CD14-positive monocyte (primary cell): ENCODE measurements around the gene FUT1. TPM values are rescaled to one million over a fixed set of nuclear protein-coding genes. Genes with fewer than 3 reads are reported as not detected.

Experiments
- DNase-seq, 3 donors: peaks; one replicate each; pipeline ENCODE4 v3.0.0-alpha.2; 2011 to 2022
- H2AFZ ChIP-seq: 2 replicates; pipeline ENCODE4 v1.6.0; 2012; ENCODE audit warnings: mild to moderate bottlenecking, low read depth, low read length, inconsistent platforms; ENCODE audit not compliant: insufficient read depth, poor library complexity, severe bottlenecking
- H3K27ac ChIP-seq, 2 donors: 1 replicate in 1 of 2; 2 replicates in 1 of 2; pipeline ENCODE4 v1.5.1; 2012 to 2013; ENCODE audit warnings: low read length in 2 of 2, control low read depth in 1 of 2, inconsistent platforms in 1 of 2, low read depth in 1 of 2, mild to moderate bottlenecking in 1 of 2
- H3K27me3 ChIP-seq, 2 donors: one replicate each; pipeline versions ENCODE4 v1.6.0 to v1.6.1; 2011 to 2013; ENCODE audit warnings: low read length in 2 of 2; ENCODE audit not compliant: control insufficient read depth in 2 of 2, insufficient read depth in 2 of 2
- H3K36me3 ChIP-seq, 2 donors: replicated peaks in 1 of 2; 1 replicate in 1 of 2; 2 replicates in 1 of 2; pipeline versions ENCODE4 v1.5.1 to v1.6.1; 2012 to 2013; ENCODE audit warnings: low read length in 2 of 2, control low read depth in 1 of 2, inconsistent platforms in 1 of 2, mild to moderate bottlenecking in 1 of 2; ENCODE audit not compliant: insufficient read depth in 2 of 2, control insufficient read depth in 1 of 2
- H3K4me1 ChIP-seq, 2 donors: 1 replicate in 1 of 2; 2 replicates in 1 of 2; pipeline versions ENCODE4 v1.5.1 to v1.6.1; 2012 to 2013; ENCODE audit warnings: low read length in 2 of 2, control low read depth in 1 of 2, inconsistent platforms in 1 of 2, mild to moderate bottlenecking in 1 of 2, moderate library complexity in 1 of 2; ENCODE audit not compliant: insufficient read depth in 2 of 2, control insufficient read depth in 1 of 2
- H3K4me2 ChIP-seq: replicated peaks from 2 replicates; pipeline ENCODE3; 2012; ENCODE audit warnings: low read length, moderate library complexity, mild to moderate bottlenecking; ENCODE audit not compliant: poor library complexity, severe bottlenecking; ENCODE audit errors: extremely low read depth
- H3K4me3 ChIP-seq, 3 experiments: fragments of 200-600 bp in 1 of 3; sonication (generic) in 1 of 3; replicated peaks in 1 of 3; 1 replicate in 2 of 3; 2 replicates in 1 of 3; pipeline ENCODE4 v1.5.1; 2011 to 2013; ENCODE audit warnings: low read length in 3 of 3, mild to moderate bottlenecking in 3 of 3, control low read depth in 2 of 3, low read depth in 2 of 3, inconsistent platforms in 1 of 3, moderate library complexity in 1 of 3
- H3K79me2 ChIP-seq: 2 replicates; pipeline ENCODE4 v1.6.0; 2012; ENCODE audit warnings: mild to moderate bottlenecking, control low read depth, inconsistent platforms, low read length, moderate library complexity; ENCODE audit not compliant: insufficient read depth
- H3K9ac ChIP-seq: 2 replicates; pipeline ENCODE4 v1.6.0; 2017; ENCODE audit warnings: low read length, mild to moderate bottlenecking; ENCODE audit not compliant: insufficient read depth, poor library complexity, severe bottlenecking
- H3K9me3 ChIP-seq, 2 donors: replicated peaks in 1 of 2; 1 replicate in 1 of 2; 2 replicates in 1 of 2; pipeline versions ENCODE4 v1.5.1 to v1.6.1; 2012 to 2013; ENCODE audit warnings: low read length in 2 of 2, control low read depth in 1 of 2; ENCODE audit not compliant: control insufficient read depth in 1 of 2, insufficient read depth in 1 of 2
- H4K20me1 ChIP-seq: 2 replicates; pipeline ENCODE4 v1.6.0; 2012; ENCODE audit warnings: mild to moderate bottlenecking, low read length, control low read depth, moderate library complexity; ENCODE audit not compliant: insufficient read depth
- H3K27ac Mint-ChIP-seq, 7 donors: one replicate each; pipeline ENCODE4 v1.8.0; 2020; ENCODE audit warnings: mild to moderate bottlenecking in 7 of 7, mixed read lengths in 7 of 7, moderate library complexity in 6 of 7, inconsistent platforms in 2 of 7
- H3K27me3 Mint-ChIP-seq, 3 donors: one replicate each; pipeline ENCODE4 v1.8.0; 2021 to 2022; ENCODE audit warnings: low read depth in 3 of 3, mild to moderate bottlenecking in 3 of 3, mixed read lengths in 3 of 3, moderate library complexity in 3 of 3, inconsistent platforms in 1 of 3
- H3K36me3 Mint-ChIP-seq, 2 donors: one replicate each; pipeline ENCODE4 v1.8.0; 2020; ENCODE audit warnings: mixed read lengths in 2 of 2, inconsistent platforms in 1 of 2, mild to moderate bottlenecking in 1 of 2
- H3K4me1 Mint-ChIP-seq: one replicate; pipeline ENCODE4 v1.8.0; 2020; ENCODE audit warnings: mild to moderate bottlenecking, mixed read lengths
- H3K4me3 Mint-ChIP-seq, 2 donors: one replicate each; pipeline ENCODE4 v1.8.0; 2020; ENCODE audit warnings: mild to moderate bottlenecking in 2 of 2, mixed read lengths in 2 of 2, moderate library complexity in 1 of 2
- H3K9me3 Mint-ChIP-seq, 7 donors: one replicate each; pipeline ENCODE4 v1.8.0; 2020 to 2022; ENCODE audit warnings: mixed read lengths in 7 of 7, mild to moderate bottlenecking in 6 of 7, moderate library complexity in 6 of 7, inconsistent platforms in 2 of 7
- CTCF ChIP-seq: fragments of 200-600 bp; IDR thresholded peaks from one replicate; pipeline ENCODE4 v1.8.0; 2022; ENCODE audit warnings: antibody characterized with exemption, mild to moderate bottlenecking
- WGBS: methylation state at CpG from one replicate; pipeline ENCODE4 v1.1.5; 2013; ENCODE audit warnings: missing lambda C conversion rate; ENCODE audit not compliant: insufficient coverage; 5-methylcytosine and 5-hydroxymethylcytosine counted together
- intact Hi-C, 2 donors: fragments of 100-400 bp; cut with micrococcal nuclease; formaldehyde crosslinking; loops; one replicate each; pipeline versions ENCODE4 v1.15.0 to v1.15.1; 2023
- polyA plus RNA-seq, 3 donors: library from polyadenylated mRNA; depleted of rRNA in 1 of 3; unstranded in 2 of 3; stranded (reverse) in 1 of 3; fragments of 300-500 nt in 2 of 3; fragments of >200 nt in 1 of 3; fragmentation: Illumina TruSeq in 2 of 3; gene quantifications; 1 replicate in 2 of 3; 2 replicates in 1 of 3; pipeline ENCODE4 v1.2.3, GENCODE V29; 2012 to 2021

Gene FUT1
- polyA plus RNA-seq, 3 donors: 0.03 TPM; not detected in 2

DNA sequence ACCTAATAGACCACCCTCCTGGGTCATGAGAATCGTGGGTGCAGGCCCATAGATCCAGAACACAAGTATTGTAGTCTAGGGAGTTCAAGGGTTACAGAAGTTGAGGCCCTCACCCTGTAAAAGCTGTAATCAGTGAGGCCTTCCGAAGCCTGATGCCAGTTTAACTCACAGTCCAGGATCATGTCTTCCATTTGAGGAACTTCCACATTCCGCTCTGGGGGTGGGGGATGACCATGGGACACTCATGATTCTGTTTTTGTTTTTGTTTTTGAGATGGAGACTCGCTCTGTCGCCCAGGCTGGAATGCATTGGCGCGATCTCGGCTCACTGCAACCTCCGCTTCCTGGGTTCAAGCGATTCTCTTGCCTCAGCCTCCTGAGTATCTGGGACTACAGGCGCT lies 10.3 kb downstream of the FUT1 start:
- Histone ChIP-seq H3K9me3 (peaks cover 16 to 22% of the 10 kb centered on the region in 2 donors), H3K36me3 (no peaks in the 10 kb centered on the region), H2AFZ (no peak overlapping the region), H4K20me1 (no peaks in the 10 kb centered on the region), H3K4me3 (no peak overlapping the region), H3K9ac (no peak overlapping the region), H3K79me2 (no peaks in the 10 kb centered on the region), H3K4me1 (peaks cover 15 to 35% of the 10 kb centered on the region in 2 donors), H3K27me3 (peaks cover 17 to 44% of the 10 kb centered on the region in 2 donors), H3K4me2 (no peak overlapping the region), H3K27ac (no peak overlapping the region)
- Mint-ChIP-seq H3K36me3 (peaks cover 0 to 5% of the 10 kb centered on the region in 2 donors), H3K27ac (peak overlapping the region in 1 of 7 donors; percentile 57), H3K4me1 (peaks cover 29% of the 10 kb centered on the region), H3K4me3 (no peak overlapping the region), H3K9me3 (peaks cover 10 to 32% (median 23%) of the 10 kb centered on the region in 7 donors), H3K27me3 (peaks cover 41 to 73% (median 58%) of the 10 kb centered on the region in 3 donors)
- TF ChIP-seq CTCF: no peak
- no CpG with 5 or more reads among the region's 11 CpGs for WGBS
- intact Hi-C loops: no loop called here
- DNase-seq: no peak

DNA sequence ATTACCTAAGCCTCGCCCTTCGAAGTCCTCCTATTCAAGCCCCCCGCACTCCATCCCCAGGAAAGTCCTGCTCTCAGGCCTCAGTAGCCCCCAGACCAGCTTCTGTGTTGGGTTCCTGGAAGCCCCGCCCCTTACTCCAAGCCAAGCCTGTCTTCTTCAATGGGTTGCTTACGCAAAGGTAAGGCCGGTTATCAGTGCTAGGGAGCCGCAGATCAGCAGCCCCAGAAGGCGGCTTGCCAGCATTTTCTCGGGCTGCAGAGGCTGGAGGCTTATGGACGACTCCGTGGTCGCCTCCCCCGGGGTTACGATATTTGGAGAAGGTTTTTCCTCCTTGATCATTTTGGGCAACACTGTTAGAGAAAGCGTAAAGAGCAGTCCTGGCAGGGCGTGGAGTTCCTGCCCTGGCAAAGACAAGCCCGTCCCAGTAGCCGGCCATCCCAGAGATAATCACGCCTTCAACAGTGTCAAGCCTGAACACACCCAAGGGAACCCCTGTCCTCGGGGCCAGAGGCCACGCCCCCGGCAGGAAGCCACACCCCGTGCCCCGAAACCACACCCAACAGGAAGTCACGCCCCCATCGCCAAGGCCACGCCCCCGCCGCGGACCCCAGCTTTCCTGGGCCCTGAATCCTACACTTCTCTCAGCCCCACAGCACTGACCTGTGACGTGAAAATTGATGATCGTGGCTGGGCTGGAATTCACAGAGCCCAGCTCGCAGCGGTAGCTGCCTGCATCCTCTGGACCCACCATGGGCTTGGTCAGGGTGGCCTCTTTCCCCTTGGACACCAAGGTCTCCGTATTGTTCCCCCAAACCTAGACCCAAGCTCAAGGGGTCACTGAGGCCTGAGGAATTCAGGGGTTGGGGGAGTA lies 11.1 kb downstream of the FUT1 start:
- H3K27ac Mint-ChIP-seq: peak overlapping the region in 2 of 7 donors; percentile 36 to 57
- no peak overlapping the region for H2AFZ ChIP-seq
- 47% methylated on average over 33 of the region's 35 CpGs for WGBS

More for the DNA sequence above, 11.1 kb downstream of the FUT1 start:
- H3K27me3 ChIP-seq: peaks cover 17 to 40% of the 10 kb centered on the region in 2 donors
- H3K9ac ChIP-seq: no peak overlapping the region
- no peaks in the 10 kb centered on the region for H3K36me3 ChIP-seq
- no peak overlapping the region for H3K4me3 ChIP-seq
- H3K4me2 ChIP-seq: no peak overlapping the region
- no peak for DNase-seq
- no peaks in the 10 kb centered on the region for H4K20me1 ChIP-seq
- H3K9me3 ChIP-seq: peaks cover 16 to 22% of the 10 kb centered on the region in 2 donors
- Mint-ChIP-seq H3K9me3 (peaks cover 7 to 32% (median 22%) of the 10 kb centered on the region in 7 donors), H3K4me3 (peak overlapping the region in 1 of 2 donors; percentile 80), H3K27me3 (peaks cover 39 to 67% (median 53%) of the 10 kb centered on the region in 3 donors), H3K36me3 (peaks cover 0 to 4% of the 10 kb centered on the region in 2 donors), H3K4me1 (peaks cover 24% of the 10 kb centered on the region)
- intact Hi-C loops: no loop called here
- no peaks in the 10 kb centered on the region for H3K79me2 ChIP-seq
- no peak for TF ChIP-seq CTCF
- H3K4me1 ChIP-seq: peaks cover 13 to 28% of the 10 kb centered on the region in 2 donors
- no peak overlapping the region for H3K27ac ChIP-seq
